DND-41 (cell line): Measurements from ENCODE around the gene PSEN2.

ENCODE experiments used
- ATAC-seq: fragments of 200-7000 bp; cut with Tn5 transposase; 3 replicates; pipeline ENCODE4 v1.9.1; 2021; ENCODE audit warnings: low read depth; ENCODE audit not compliant: insufficient read depth
- DNase-seq: peaks from one replicate; pipeline ENCODE4 v3.0.0-alpha.2; 2020
- H2AFZ ChIP-seq: 2 replicates; pipeline ENCODE4 v1.6.0; 2012; ENCODE audit warnings: low read depth, low read length
- H3K27ac ChIP-seq: 2 replicates; pipeline ENCODE4 v1.5.1; 2012; ENCODE audit warnings: low read length, inconsistent platforms
- H3K27me3 ChIP-seq: fragments of 200-600 bp; sonication (generic); 2 replicates; pipeline ENCODE4 v1.6.0; 2012; ENCODE audit warnings: low read length, mild to moderate bottlenecking, inconsistent platforms; ENCODE audit not compliant: insufficient read depth, poor library complexity
- H3K36me3 ChIP-seq: 2 replicates; pipeline ENCODE4 v1.5.1; 2012; ENCODE audit warnings: low read length, inconsistent platforms; ENCODE audit not compliant: insufficient read depth
- H3K4me1 ChIP-seq: 2 replicates; pipeline ENCODE4 v1.5.1; 2012; ENCODE audit warnings: mild to moderate bottlenecking, low read length; ENCODE audit not compliant: insufficient read depth
- H3K4me2 ChIP-seq: 2 replicates; pipeline ENCODE4 v1.6.0; 2012; ENCODE audit warnings: mild to moderate bottlenecking, moderate library complexity, low read length, inconsistent platforms; ENCODE audit not compliant: insufficient read depth
- H3K4me3 ChIP-seq, 2 experiments: fragments of 200-600 bp in 1 of 2; shearing (Covaris generic) in 1 of 2; 2 replicates each; pipeline ENCODE4 v1.5.1; 2012 to 2016; ENCODE audit warnings: inconsistent platforms in 2 of 2, low read length in 2 of 2, mild to moderate bottlenecking in 2 of 2, low read depth in 1 of 2, moderate library complexity in 1 of 2
- H3K79me2 ChIP-seq: 2 replicates; pipeline ENCODE4 v1.6.0; 2012; ENCODE audit warnings: low read length, inconsistent platforms; ENCODE audit not compliant: insufficient read depth
- H3K9ac ChIP-seq: 2 replicates; pipeline ENCODE4 v1.6.0; 2012; ENCODE audit warnings: low read depth, mild to moderate bottlenecking, inconsistent platforms, low read length, moderate library complexity
- H3K9me3 ChIP-seq: 2 replicates; pipeline ENCODE4 v1.5.1; 2012; ENCODE audit warnings: low read length, moderate library complexity, mild to moderate bottlenecking, inconsistent platforms; ENCODE audit not compliant: insufficient read depth, severe bottlenecking
- H4K20me1 ChIP-seq: 2 replicates; pipeline ENCODE4 v1.6.0; 2012; ENCODE audit warnings: low read length; ENCODE audit not compliant: insufficient read depth
- CTCF ChIP-seq: IDR thresholded peaks from 2 replicates; pipeline ENCODE4 v1.5.1; 2012; ENCODE audit warnings: borderline replicate concordance, low read length, moderate library complexity, mild to moderate bottlenecking; ENCODE audit not compliant: poor library complexity, severe bottlenecking; ENCODE audit errors: extremely low read depth
- EZH2 ChIP-seq: IDR thresholded peaks from 3 replicates; pipeline ENCODE4 v1.6.1; 2012; ENCODE audit warnings: borderline replicate concordance, low read depth, mild to moderate bottlenecking, moderate library complexity, low read length, inconsistent platforms; ENCODE audit not compliant: severe bottlenecking

The PSEN2 gene

GRCh38 chr1:226945106-226945857 lies 74.9 kb downstream of the PSEN2 start:
- no peak overlapping the region for H3K27ac ChIP-seq
- no peak for ATAC-seq
- DNase-seq = no peak
- no peak overlapping the region for H3K4me3 ChIP-seq
- no peak overlapping the region for H3K4me2 ChIP-seq
- H3K9me3 ChIP-seq = no peaks in the 10 kb centered on the region
- no peaks in the 10 kb centered on the region for H3K27me3 ChIP-seq
- H3K36me3 ChIP-seq = no peaks in the 10 kb centered on the region
- peaks cover 22% of the 10 kb centered on the region for H3K4me1 ChIP-seq
- no peak overlapping the region for H2AFZ ChIP-seq
- TF ChIP-seq EZH2 (no peak), CTCF (no peak)
- H4K20me1 ChIP-seq = peaks cover 19% of the 10 kb centered on the region; the same call in 1 of the 2 replicates
- no peak overlapping the region for H3K9ac ChIP-seq
- H3K79me2 ChIP-seq = peaks cover 75% of the 10 kb centered on the region
